SIG-M5 (cell line): ENCODE measurements around the gene SEZ6L2.
"Not testable (repeated sequence)": the region's sequence is repeated elsewhere in the genome, so short reads cannot be mapped to it uniquely, and the experiment has no call there.

Experiments
- DNase-seq: peaks from one replicate; lab custom pipeline; 2025; lab: John Stamatoyannopoulos, UW

The SEZ6L2 gene

GRCh38 chr16:29909851-29910250, 10.5 kb upstream of the SEZ6L2 start:
- DNase-seq = not testable (repeated sequence)

- peak; percentile 44 for DNase-seq
Measured at GRCh38 chr16:29909391-29909790, 10.0 kb upstream of the SEZ6L2 start.

GRCh38 chr16:29908719-29909220, 9.4 kb upstream of the SEZ6L2 start:
- no peak for DNase-seq

GRCh38 chr16:29907973-29908372, 8.6 kb upstream of the SEZ6L2 start:
- no peak for DNase-seq

- DNase-seq = no peak
Measured at GRCh38 chr16:29906520-29907244, 7.3 kb upstream of the SEZ6L2 start.

- DNase-seq = no peak
Measured at GRCh38 chr16:29905668-29906067, 6.3 kb upstream of the SEZ6L2 start.

- DNase-seq = no peak
Measured at GRCh38 chr16:29904947-29905346, 5.6 kb upstream of the SEZ6L2 start.

- no peak for DNase-seq
Measured at GRCh38 chr16:29903590-29903989, 4.2 kb upstream of the SEZ6L2 start.

GRCh38 chr16:29901607-29901945, 2.2 kb upstream of the SEZ6L2 start:
- DNase-seq = no peak

GRCh38 chr16:29900888-29901606, 1.7 kb upstream of the SEZ6L2 start:
- DNase-seq = no peak

- no peak for DNase-seq
Measured at GRCh38 chr16:29900102-29900887, 945 bp upstream of the SEZ6L2 start, which contains the start of gene ASPHD1. ASPHD1 (plus strand) TSS chr16:29900488; CDS start chr16:29900972, 484 bp downstream.

GRCh38 chr16:29898804-29899515, 390 bp downstream of the SEZ6L2 start:
- DNase-seq = no peak

GRCh38 chr16:29898135-29898803, 1.1 kb downstream of the SEZ6L2 start:
- DNase-seq = no peak

- no peak for DNase-seq
Measured at GRCh38 chr16:29897333-29897732, 2.0 kb downstream of the SEZ6L2 start.

GRCh38 chr16:29896841-29897240, 2.5 kb downstream of the SEZ6L2 start:
- no peak for DNase-seq

GRCh38 chr16:29894352-29894751, 5.0 kb downstream of the SEZ6L2 start:
- no peak for DNase-seq

- DNase-seq = no peak
Measured at GRCh38 chr16:29893553-29893952, 5.8 kb downstream of the SEZ6L2 start.

- DNase-seq = no peak
Measured at GRCh38 chr16:29892458-29892813, 6.9 kb downstream of the SEZ6L2 start.

GRCh38 chr16:29891525-29892457, 7.6 kb downstream of the SEZ6L2 start:
- no peak for DNase-seq

GRCh38 chr16:29889372-29889771, 10.0 kb downstream of the SEZ6L2 start:
- not testable (repeated sequence) for DNase-seq
